Activated naive CD8-positive, alpha-beta T cell treated with anti-CD3 and anti-CD28 coated beads, Interleukin-2, amount 50 U/mL, for 16 hours (primary cell): Measurements from ENCODE around the gene GUCD1.

ENCODE experiments used
- DNase-seq: peaks from one replicate; pipeline ENCODE4 v3.0.0-alpha.2; 2020; ENCODE audit warnings: low read depth, low spot score

The GUCD1 gene

GRCh38 chr22:24590596-24591173 is 35.7 kb upstream of the GUCD1 start:
- DNase-seq: no peak

GRCh38 chr22:24589518-24590030 is 34.6 kb upstream of the GUCD1 start:
- no peak for DNase-seq

GRCh38 chr22:24588757-24589481 is 34.0 kb upstream of the GUCD1 start:
- no peak for DNase-seq

- DNase-seq: no peak
Measured at GRCh38 chr22:24588381-24588756, 33.4 kb upstream of the GUCD1 start.

- no peak for DNase-seq
Measured at GRCh38 chr22:24587948-24588347, 33.0 kb upstream of the GUCD1 start.

GRCh38 chr22:24587251-24587650 is 32.3 kb upstream of the GUCD1 start:
- no peak for DNase-seq

- DNase-seq: no peak
Measured at GRCh38 chr22:24585927-24586546, 31.1 kb upstream of the GUCD1 start.

- no peak for DNase-seq
Measured at GRCh38 chr22:24585461-24585860, 30.5 kb upstream of the GUCD1 start.

- DNase-seq: no peak
Measured at GRCh38 chr22:24584871-24585411, 30.0 kb upstream of the GUCD1 start.

- DNase-seq: no peak
Measured at GRCh38 chr22:24584166-24584790, 29.3 kb upstream of the GUCD1 start.

- DNase-seq: no peak
Measured at GRCh38 chr22:24583221-24584165, 28.6 kb upstream of the GUCD1 start.

- DNase-seq: no peak
Measured at GRCh38 chr22:24582056-24582814, 27.3 kb upstream of the GUCD1 start.

GRCh38 chr22:24580276-24580675 is 25.3 kb upstream of the GUCD1 start:
- DNase-seq: no peak

- no peak for DNase-seq
Measured at GRCh38 chr22:24579258-24579601, 24.3 kb upstream of the GUCD1 start.

- no peak for DNase-seq
Measured at GRCh38 chr22:24578355-24579257, 23.7 kb upstream of the GUCD1 start.

GRCh38 chr22:24576778-24577177 is 21.8 kb upstream of the GUCD1 start:
- no peak for DNase-seq

GRCh38 chr22:24571266-24571665 is 16.3 kb upstream of the GUCD1 start:
- DNase-seq: no peak

- no peak for DNase-seq
Measured at GRCh38 chr22:24567668-24568067, 12.7 kb upstream of the GUCD1 start.

GRCh38 chr22:24566899-24567511 is 12.1 kb upstream of the GUCD1 start:
- no peak for DNase-seq
